SU-DHL-6 (cell line): ENCODE measurements around the gene LRRK1.

Experiments used
- CTCF ChIP-seq: fragments of 200-600 bp; sonication (generic); IDR thresholded peaks from one replicate; pipeline ENCODE4 v1.5.1; 2017; ENCODE audit warnings: antibody characterized with exemption, mild to moderate bottlenecking, low read length, moderate library complexity; ENCODE audit not compliant: insufficient read depth, poor library complexity, severe bottlenecking
- EZH2phosphoT487 ChIP-seq: fragments of 200-600 bp; sonication (generic), shearing (Covaris generic); conservative IDR thresholded peaks from 2 replicates; pipeline ENCODE4 v1.6.1; 2018; ENCODE audit warnings: mild to moderate bottlenecking, antibody characterized with exemption, low read length, moderate library complexity, mixed read lengths

GRCh38 chr15:100998630-100999029 lies 79.5 kb downstream of the LRRK1 start:
- TF ChIP-seq CTCF (no peak), EZH2phosphoT487 (no peak)
